ENCODE data around the gene PARVG.

Gene PARVG

DNA sequence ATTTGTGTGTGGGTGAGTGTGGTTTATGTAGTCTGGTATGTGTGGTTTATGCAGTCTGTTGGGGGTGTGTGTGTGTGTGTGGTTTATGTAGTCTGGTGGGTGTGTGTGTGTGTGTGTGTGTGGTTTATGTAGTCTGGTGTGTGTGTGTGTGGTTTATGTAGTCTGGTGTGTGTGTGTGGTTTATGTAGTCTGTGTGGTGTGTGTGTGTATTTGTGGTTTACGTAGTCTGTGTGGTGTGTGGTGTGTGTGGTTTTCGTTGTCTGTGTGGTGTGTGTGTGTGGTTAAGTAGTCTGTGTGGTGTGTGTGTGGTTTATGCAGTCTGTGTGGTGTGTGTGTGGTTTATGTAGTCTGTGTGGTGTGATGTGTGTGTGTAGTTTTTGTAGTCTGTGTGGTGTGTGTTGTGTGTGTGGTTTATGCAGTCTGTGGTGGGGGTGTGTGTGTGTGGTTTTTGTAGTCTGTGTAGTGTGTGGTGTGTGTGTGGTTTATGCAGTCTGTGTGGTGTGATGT lies 26.2 kb upstream of the PARVG start:
- Histone ChIP-seq H3K4me1 (ENCODE audit: control insufficient read depth, insufficient read depth, low read length) (no peaks in the 10 kb centered on the region), H3K9me3 (ENCODE audit: control insufficient read depth, insufficient read depth, low read depth, low read length) (no peaks in the 10 kb centered on the region), H3K4me3 (ENCODE audit: low read depth, low read length) (no peak overlapping the region), H3K36me3 (ENCODE audit: control insufficient read depth in 2 of 2, insufficient read depth in 1 of 2, low read length in 2 of 2) (peaks cover 0 to 3% of the 10 kb centered on the region in 2 experiments; a peak in 1 of 3 replicates), H3K27ac (ENCODE audit: extremely low read depth, low read depth, low read length) (no peak overlapping the region)
- TF ChIP-seq ZNF555 (tag by site-specific recombination; conservative IDR thresholded peaks at IDR 0.05) (no peak), EGR2 (tag by site-specific recombination; IDR thresholded peaks at IDR 0.05; ENCODE audit: low read depth) (peak; percentile 100), HOXD13 (CRISPR knock-in tag; IDR thresholded peaks at IDR 0.05; ENCODE audit: borderline replicate concordance) (0 out of 2 replicates have a peak, but pooled peaks have one; percentile 50), ZNF670 (tag by site-specific recombination; IDR thresholded peaks at IDR 0.05; ENCODE audit: low read depth) (0 out of 2 replicates have a peak, but pooled peaks have one; percentile 22), ZNF626 (tag by site-specific recombination; IDR thresholded peaks at IDR 0.05) (no peak), ZBTB21 (tag by site-specific recombination; IDR thresholded peaks at IDR 0.05) (no peak), ZNF350 (tag by site-specific recombination; IDR thresholded peaks at IDR 0.05) (no peak), ZSCAN23 (tag by site-specific recombination; IDR thresholded peaks at IDR 0.05) (no peak), ZNF664 (tag by site-specific recombination; IDR thresholded peaks at IDR 0.05) (no peak), ZSCAN16 (tag by site-specific recombination; IDR thresholded peaks at IDR 0.05) (no peak), ZFHX2 (tag by site-specific recombination; conservative IDR thresholded peaks at IDR 0.05) (peak; percentile 99), TCF7L2 (IDR thresholded peaks at IDR 0.05; ENCODE audit: borderline replicate concordance, low read depth, low read length) (no peak), ZNF707 (tag by site-specific recombination; IDR thresholded peaks at IDR 0.05) (0 out of 2 replicates have a peak, but pooled peaks have one; percentile 17)
- TF ChIP-seq, protein P1, sequence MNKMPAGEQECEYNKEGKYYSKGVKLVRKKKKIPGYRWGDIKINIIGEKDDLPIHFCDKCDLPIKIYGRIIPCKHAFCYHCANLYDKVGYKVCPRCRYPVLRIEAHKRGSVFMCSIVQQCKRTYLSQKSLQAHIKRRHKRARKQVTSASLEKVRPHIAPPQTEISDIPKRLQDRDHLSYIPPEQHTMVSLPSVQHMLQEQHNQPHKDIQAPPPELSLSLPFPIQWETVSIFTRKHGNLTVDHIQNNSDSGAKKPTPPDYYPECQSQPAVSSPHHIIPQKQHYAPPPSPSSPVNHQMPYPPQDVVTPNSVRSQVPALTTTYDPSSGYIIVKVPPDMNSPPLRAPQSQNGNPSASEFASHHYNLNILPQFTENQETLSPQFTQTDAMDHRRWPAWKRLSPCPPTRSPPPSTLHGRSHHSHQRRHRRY (tag by site-specific recombination; IDR thresholded peaks at IDR 0.05): no peak
- TF ChIP-seq, protein P2, sequence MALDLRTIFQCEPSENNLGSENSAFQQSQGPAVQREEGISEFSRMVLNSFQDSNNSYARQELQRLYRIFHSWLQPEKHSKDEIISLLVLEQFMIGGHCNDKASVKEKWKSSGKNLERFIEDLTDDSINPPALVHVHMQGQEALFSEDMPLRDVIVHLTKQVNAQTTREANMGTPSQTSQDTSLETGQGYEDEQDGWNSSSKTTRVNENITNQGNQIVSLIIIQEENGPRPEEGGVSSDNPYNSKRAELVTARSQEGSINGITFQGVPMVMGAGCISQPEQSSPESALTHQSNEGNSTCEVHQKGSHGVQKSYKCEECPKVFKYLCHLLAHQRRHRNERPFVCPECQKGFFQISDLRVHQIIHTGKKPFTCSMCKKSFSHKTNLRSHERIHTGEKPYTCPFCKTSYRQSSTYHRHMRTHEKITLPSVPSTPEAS (tag by site-specific recombination; IDR thresholded peaks at IDR 0.05): 0 out of 2 replicates have a peak, but pooled peaks have one; percentile 34
- TF ChIP-seq, protein P3, sequence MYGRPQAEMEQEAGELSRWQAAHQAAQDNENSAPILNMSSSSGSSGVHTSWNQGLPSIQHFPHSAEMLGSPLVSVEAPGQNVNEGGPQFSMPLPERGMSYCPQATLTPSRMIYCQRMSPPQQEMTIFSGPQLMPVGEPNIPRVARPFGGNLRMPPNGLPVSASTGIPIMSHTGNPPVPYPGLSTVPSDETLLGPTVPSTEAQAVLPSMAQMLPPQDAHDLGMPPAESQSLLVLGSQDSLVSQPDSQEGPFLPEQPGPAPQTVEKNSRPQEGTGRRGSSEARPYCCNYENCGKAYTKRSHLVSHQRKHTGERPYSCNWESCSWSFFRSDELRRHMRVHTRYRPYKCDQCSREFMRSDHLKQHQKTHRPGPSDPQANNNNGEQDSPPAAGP (tag by site-specific recombination; IDR thresholded peaks at IDR 0.05): no peak
- ChIA-PET POLR2A (no interaction called here), CTCF (no interaction called here)

DNA sequence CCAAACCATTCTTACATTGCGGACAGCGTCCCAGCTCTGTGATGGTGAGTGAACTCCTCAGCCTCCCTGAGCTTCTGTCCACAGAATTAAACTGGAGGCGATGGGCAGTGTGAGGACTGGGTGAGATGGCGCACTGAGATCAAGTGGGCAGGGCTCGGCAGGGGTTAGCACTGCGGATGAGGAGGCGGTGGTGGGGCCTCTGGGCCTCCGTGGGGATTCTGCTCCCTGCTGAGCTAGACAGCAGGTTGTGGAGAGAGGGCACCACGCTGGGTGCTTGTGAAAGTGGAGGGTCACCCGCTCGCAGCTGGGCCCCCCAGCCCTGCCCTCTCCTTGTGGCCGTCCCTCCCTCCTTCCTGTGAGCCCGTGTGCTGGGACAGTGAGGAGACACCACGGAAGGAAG lies 25.6 kb upstream of the PARVG start:
- Histone ChIP-seq H3K4me3 (ENCODE audit: low read depth, low read length) (no peak overlapping the region), H3K9me3 (ENCODE audit: control insufficient read depth, insufficient read depth, low read depth, low read length) (no peaks in the 10 kb centered on the region), H3K27ac (ENCODE audit: extremely low read depth, low read depth, low read length) (no peak overlapping the region), H3K4me1 (ENCODE audit: control insufficient read depth, insufficient read depth, low read length) (no peaks in the 10 kb centered on the region), H3K36me3 (ENCODE audit: control insufficient read depth in 2 of 2, insufficient read depth in 1 of 2, low read length in 2 of 2) (peaks cover 0 to 3% of the 10 kb centered on the region in 2 experiments; a peak in 1 of 3 replicates)
- CTCF ChIA-PET: no interaction called here
- POLR2A ChIA-PET: no interaction called here
- TF ChIP-seq SALL2 (tag by site-specific recombination; IDR thresholded peaks at IDR 0.05; ENCODE audit: borderline replicate concordance): no peak
- TF ChIP-seq ZNF214 (tag by site-specific recombination; IDR thresholded peaks at IDR 0.05; ENCODE audit: borderline replicate concordance): no peak
- peak; percentile 94 for TF ChIP-seq ZIC2 (tag by site-specific recombination; IDR thresholded peaks at IDR 0.05)
- TF ChIP-seq ZNF48 (tag by site-specific recombination; IDR thresholded peaks at IDR 0.05): no peak
- TF ChIP-seq ZNF792 (tag by site-specific recombination; IDR thresholded peaks at IDR 0.05): no peak
- TF ChIP-seq, protein P3 (tag by site-specific recombination; IDR thresholded peaks at IDR 0.05): no peak
- TF ChIP-seq ZNF112 (tag by site-specific recombination; IDR thresholded peaks at IDR 0.05): no peak
- no peak for TF ChIP-seq ZXDB (tag by site-specific recombination; IDR thresholded peaks at IDR 0.05)
